ENCODE measurements around the gene FCGBP. TPM values are rescaled to one million over a fixed set of nuclear protein-coding genes. Genes with fewer than 3 reads are reported as not detected.
"Not testable (repeated sequence)": the region's sequence is repeated elsewhere in the genome, so short reads cannot be mapped to it uniquely, and the experiment has no call there.

The FCGBP gene
- polyA plus RNA-seq, 2 of the 4 experiments (the other 2 are of a cell fraction): 0.74 to 1.4 TPM

DNA sequence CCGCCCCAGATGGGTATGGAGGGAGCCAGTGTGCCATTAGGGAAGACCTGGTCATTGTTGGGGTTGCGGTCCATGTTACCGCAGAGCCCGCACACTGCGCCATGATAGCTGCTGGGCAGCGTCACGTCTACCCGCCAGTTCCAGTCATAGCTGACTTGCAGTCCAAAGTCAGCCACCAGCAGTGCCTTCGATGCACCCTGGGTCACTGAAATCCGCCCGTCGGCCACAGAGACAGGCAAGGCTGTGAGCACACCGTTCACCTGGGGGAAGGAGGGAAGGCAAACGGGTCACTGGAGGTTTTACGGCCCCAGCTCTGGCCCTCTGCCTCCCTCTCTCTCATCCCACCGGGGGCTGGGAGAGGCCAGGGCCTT is 40.2 kb downstream of the FCGBP start:
- H3K4me3 ChIP-seq; H3K9me3 ChIP-seq; POLR2A ChIA-PET; ATAC-seq; H3K4me2 ChIP-seq; H3K4me1 ChIP-seq; H3K27ac ChIP-seq; FAIRE-seq; DNase-seq (ENCODE audit: low read depth in 1 of 2, low spot score in 1 of 2): not testable (repeated sequence)
- WGBS (ENCODE audit: missing lambda C conversion rate): no CpG with 5 or more reads among the region's 16 CpGs
- CTCF ChIA-PET: interaction anchor here (4.9 kb wide), 1 partner anchor 76 kb away, joined by 33 read pairs; the partner anchor contains the start of gene PSMC4

DNA sequence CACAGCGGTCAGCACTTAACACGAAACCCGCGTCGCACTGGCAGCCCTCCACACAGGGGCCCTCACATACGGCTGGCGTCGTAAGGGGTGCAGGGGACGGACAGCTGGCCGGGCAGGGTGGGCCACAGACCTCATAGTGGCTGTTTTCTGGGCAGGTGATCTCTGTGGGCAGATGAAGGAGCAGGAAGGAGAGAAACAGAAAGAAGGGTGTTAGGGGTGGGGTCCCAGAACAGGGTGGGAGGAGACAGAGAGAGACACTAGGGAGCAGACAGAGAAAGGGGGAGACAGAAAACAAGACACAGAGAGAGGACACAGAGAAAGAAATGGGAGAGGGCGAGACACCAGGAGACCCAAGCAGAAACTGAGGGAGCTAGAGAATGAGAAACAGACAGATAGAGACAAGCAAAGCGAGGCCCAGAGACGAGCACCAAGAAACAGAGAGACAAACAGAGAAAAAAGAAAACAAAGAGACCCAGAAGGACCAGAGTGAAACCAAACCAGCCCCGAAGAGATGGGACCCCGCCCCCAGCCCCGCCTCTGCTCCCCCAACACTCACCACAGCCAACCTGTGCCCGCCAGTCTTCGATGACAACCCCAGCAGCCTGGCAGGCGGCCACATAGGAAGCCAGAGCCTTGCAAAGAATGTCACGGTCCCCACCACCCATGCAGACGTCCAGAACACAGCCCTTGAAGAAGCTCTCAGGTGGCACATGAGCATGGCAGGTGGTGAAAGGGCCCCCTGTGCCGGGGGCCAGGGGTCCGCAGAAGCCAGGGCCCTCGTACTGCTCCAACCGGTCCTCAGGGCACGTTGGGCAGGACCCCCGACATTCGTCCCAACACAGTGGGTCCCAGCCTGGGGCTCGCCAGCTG is 40.8 kb downstream of the FCGBP start:
- H3K4me3 ChIP-seq; H3K4me2 ChIP-seq; FAIRE-seq; H3K27ac ChIP-seq; DNase-seq (ENCODE audit: low read depth in 1 of 2, low spot score in 1 of 2); H3K9me3 ChIP-seq; POLR2A ChIA-PET; H3K4me1 ChIP-seq: not testable (repeated sequence)
- CTCF ChIA-PET: interaction anchor here (2.8 to 4.9 kb wide), 2 partner anchors 15 to 76 kb away, joined by 10 to 33 read pairs; partner anchors contain the start of gene PSMC4
- ATAC-seq: peak in 1 of 2 experiments; percentile 1; a peak in 1 of 6 replicates
- WGBS (ENCODE audit: missing lambda C conversion rate): 76% methylated on average over 28 of the region's 29 CpGs

DNA sequence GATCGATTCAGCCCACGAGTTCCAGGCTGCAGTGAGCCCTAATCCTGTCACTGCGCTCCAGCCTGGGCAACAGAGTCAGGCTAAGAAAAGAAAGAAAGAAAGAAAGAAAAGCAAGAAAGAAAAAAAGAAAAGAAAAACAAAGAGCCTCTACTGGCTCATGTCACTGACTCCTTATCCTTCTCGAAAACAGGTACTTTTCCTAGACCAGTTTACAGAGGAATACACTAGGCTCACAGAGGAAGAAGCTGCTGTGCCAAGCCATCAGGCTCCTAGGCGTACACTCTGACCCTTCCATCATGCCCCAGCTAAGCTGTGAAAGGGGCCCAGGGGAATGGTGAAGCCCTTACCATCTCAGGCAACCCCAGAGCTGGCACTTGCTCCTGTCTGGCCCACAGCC is 41.9 kb downstream of the FCGBP start:
- DNase-seq (ENCODE audit: low read depth in 1 of 2, low spot score in 1 of 2); H3K4me2 ChIP-seq; H3K27ac ChIP-seq; H3K4me1 ChIP-seq; FAIRE-seq; H3K9me3 ChIP-seq; POLR2A ChIA-PET; H3K4me3 ChIP-seq: not testable (repeated sequence)
- ATAC-seq: peak; percentile 1 to 6; a peak in 3 of 6 replicates
- CTCF ChIA-PET: interaction anchor here (0.7 to 4.9 kb wide), 5 partner anchors 14 to 124 kb away, joined by 3 to 33 read pairs (median 5); partner anchors contain the start of gene PSMC4
- WGBS (ENCODE audit: missing lambda C conversion rate): 63% methylated on average over 5 of the region's 5 CpGs

GRCh38 chr19:39891660-39892505 is 42.6 kb downstream of the FCGBP start:
- ATAC-seq; H3K9me3 ChIP-seq; POLR2A ChIA-PET; DNase-seq (ENCODE audit: low read depth in 1 of 2, low spot score in 1 of 2); H3K27ac ChIP-seq; FAIRE-seq; H3K4me1 ChIP-seq; H3K4me2 ChIP-seq; H3K4me3 ChIP-seq: not testable (repeated sequence)
- WGBS (ENCODE audit: missing lambda C conversion rate): 91% methylated on average over 64 of the region's 64 CpGs
- CTCF ChIA-PET: interaction anchor here (0.7 to 4.9 kb wide), 5 partner anchors 13 to 124 kb away, joined by 3 to 33 read pairs (median 5); partner anchors contain the start of gene PSMC4

DNA sequence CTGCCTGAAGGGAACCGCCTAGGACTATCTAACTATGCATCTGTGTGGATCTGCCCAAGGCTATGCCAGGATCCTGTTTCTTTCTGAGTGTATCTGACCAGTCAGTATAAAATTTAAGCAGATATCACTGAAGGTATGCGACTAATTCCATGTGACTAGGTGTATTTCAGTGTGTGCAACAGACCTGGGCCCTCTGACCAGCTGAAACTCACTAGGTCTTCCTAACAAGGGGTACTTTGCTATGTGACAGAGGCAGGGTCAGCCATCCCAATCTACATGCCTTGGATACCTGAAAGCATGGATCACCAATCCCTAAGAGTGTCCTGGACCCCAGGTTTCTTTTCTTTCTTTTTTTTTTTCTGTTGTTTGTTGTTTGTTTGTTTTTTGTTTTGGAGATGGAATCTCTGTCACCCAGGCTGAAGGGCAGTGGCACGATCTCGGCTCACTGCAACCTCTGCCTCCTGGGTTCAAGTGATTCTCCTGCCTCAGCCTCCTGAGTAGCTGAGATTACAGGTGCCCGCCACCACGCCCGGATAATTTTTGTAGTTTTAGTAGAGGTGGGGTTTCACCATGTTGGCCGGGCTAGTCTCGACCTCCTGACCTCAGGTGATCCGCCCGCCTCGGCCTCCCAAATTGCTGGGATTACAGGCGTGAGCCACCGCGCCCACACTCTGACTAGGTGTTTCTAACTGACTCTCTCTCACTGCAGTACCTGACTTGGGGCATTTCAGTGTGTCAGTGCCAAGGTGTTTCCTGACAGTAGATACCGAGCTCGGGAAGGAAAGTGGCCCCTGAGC is 43.5 kb downstream of the FCGBP start:
- DNase-seq (ENCODE audit: low read depth in 1 of 2, low spot score in 1 of 2) (no peak), FAIRE-seq (no peak), ATAC-seq (no peak; a peak in 2 of 6 replicates)
- WGBS (ENCODE audit: missing lambda C conversion rate): 80% methylated on average over 17 of the region's 17 CpGs
- POLR2A ChIA-PET: interaction anchor here (0.5 to 0.7 kb wide), 2 partner anchors 58 to 70 kb away, joined by 5 to 7 read pairs; no protein-coding TSS in a partner anchor
- no peak overlapping the region for H3K4me2 ChIP-seq
- H3K4me1 ChIP-seq: peaks cover 4% of the 10 kb centered on the region
- TF ChIP-seq KDM5A (IDR thresholded peaks at IDR 0.05) (no peak), PHF8 (IDR thresholded peaks at IDR 0.05; ENCODE audit: borderline replicate concordance, low read depth) (no peak), EHF (CRISPR knock-in tag; IDR thresholded peaks at IDR 0.05) (no peak), HOXB5 (CRISPR knock-in tag; IDR thresholded peaks at IDR 0.05) (no peak), ZNF302 (CRISPR knock-in tag; IDR thresholded peaks at IDR 0.05) (no peak), HOXB13 (CRISPR knock-in tag; IDR thresholded peaks at IDR 0.05; ENCODE audit: low read depth) (no peak), JUNB (IDR thresholded peaks at IDR 0.05) (no peak), ZFP36 (IDR thresholded peaks at IDR 0.05; ENCODE audit: borderline replicate concordance, partially characterized antibody) (no peak), CHD4 (IDR thresholded peaks at IDR 0.05; ENCODE audit: borderline replicate concordance) (no peak), FOXS1 (CRISPR knock-in tag; IDR thresholded peaks at IDR 0.05) (no peak), MAFK (IDR thresholded peaks at IDR 0.05; ENCODE audit: partially characterized antibody) (no peak), EHMT2 (IDR thresholded peaks at IDR 0.05; ENCODE audit: low read depth) (no peak), HEYL (CRISPR knock-in tag; IDR thresholded peaks at IDR 0.05) (no peak)
- TF ChIP-seq, protein P1, sequence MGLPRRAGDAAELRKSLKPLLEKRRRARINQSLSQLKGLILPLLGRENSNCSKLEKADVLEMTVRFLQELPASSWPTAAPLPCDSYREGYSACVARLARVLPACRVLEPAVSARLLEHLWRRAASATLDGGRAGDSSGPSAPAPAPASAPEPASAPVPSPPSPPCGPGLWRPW (IDR thresholded peaks at IDR 0.05): no peak
- no peaks in the 10 kb centered on the region for H3K9me3 ChIP-seq
- H3K4me3 ChIP-seq: no peak overlapping the region
- H3K27ac ChIP-seq: no peak overlapping the region
- CTCF ChIA-PET: interaction anchor here (1.0 to 4.9 kb wide), 5 partner anchors 12 to 140 kb away, joined by 3 to 33 read pairs (median 5); partner anchors contain the start of gene PSMC4

DNA sequence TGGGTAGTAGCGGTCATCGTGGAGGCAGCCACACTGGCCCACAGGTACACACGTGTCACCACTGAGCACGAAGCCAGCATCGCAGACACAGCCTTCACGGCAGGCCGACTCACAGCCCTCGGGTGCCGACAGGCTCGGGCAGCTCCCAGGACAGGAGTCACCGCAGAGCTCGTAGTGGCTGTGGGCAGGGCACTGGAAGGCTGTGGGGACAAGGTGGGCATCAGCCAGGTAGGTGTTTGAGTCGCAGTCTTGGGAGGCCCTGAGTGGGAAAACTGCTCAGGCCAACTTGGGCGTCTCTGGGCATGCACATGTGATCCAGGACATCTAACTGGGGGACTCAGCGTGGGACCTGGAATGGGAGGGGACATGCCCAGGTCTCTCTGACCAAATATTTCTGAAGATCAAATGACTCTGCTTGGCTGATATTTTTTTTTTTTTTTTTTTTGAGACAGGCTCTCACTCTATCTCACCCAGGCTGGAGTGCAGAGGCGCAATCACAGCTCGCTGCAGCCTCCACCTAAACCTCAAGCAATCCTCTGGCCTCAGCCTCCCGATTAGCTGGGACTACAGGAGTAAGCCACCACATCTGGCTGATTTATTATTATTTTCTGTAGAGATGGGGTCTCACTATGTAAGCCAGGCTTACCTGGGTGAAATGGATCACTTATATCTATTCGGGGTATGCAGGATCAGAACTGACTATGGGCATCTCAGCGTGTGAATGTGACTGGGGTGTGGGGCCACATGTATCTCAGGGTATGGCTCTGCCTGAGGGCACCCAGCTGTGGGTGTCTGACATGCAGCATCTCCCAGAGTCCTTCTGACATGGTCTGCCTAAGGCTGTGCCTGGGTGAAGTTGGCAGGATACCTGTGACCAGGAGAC is 44.3 kb downstream of the FCGBP start:
- H3K9me3 ChIP-seq; DNase-seq (ENCODE audit: low read depth in 1 of 2, low spot score in 1 of 2); H3K4me1 ChIP-seq; H3K4me2 ChIP-seq; FAIRE-seq; H3K4me3 ChIP-seq; H3K27ac ChIP-seq: not testable (repeated sequence)
- ATAC-seq: peak in 1 of 2 experiments; percentile 15; a peak in 2 of 6 replicates
- WGBS (ENCODE audit: missing lambda C conversion rate): 86% methylated on average over 16 of the region's 20 CpGs
- ChIA-PET POLR2A (interaction anchor here (0.5 to 0.7 kb wide), 2 partner anchors 57 to 71 kb away, joined by 5 to 7 read pairs; no protein-coding TSS in a partner anchor), CTCF (interaction anchor here (1.0 to 4.9 kb wide), 3 partner anchors 80 to 139 kb away, joined by 3 to 33 read pairs (median 5); partner anchors contain the start of gene PSMC4)
